NB4 (cell line): Measurements from ENCODE around the gene TSFM.

Experiments used
- DNase-seq: peaks from one replicate; pipeline ENCODE4 v3.0.0; 2010; ENCODE audit warnings: low read depth
- H3K4me3 ChIP-seq: one replicate; pipeline ENCODE4 v1.5.1; 2011; ENCODE audit warnings: mild to moderate bottlenecking, low read depth, low read length, moderate library complexity
- MYC ChIP-seq: IDR thresholded peaks from 2 replicates; pipeline ENCODE4 v1.6.1; 2011; ENCODE audit warnings: low read depth, low read length
- POLR2A ChIP-seq: IDR thresholded peaks from 2 replicates; pipeline ENCODE4 v1.6.1; 2011; ENCODE audit warnings: mild to moderate bottlenecking; ENCODE audit not compliant: insufficient read length; ENCODE audit errors: extremely low read depth
- TF ChIP-seq, protein P1 (sequence below): IDR thresholded peaks from one replicate; pipeline ENCODE4 v1.5.1; 2012; ENCODE audit warnings: low read depth, low read length
- TF ChIP-seq, protein P2 (sequence below): IDR thresholded peaks from 2 replicates; pipeline ENCODE4 v1.6.1; 2011; ENCODE audit warnings: low read depth, low read length

TSFM gene

DNA sequence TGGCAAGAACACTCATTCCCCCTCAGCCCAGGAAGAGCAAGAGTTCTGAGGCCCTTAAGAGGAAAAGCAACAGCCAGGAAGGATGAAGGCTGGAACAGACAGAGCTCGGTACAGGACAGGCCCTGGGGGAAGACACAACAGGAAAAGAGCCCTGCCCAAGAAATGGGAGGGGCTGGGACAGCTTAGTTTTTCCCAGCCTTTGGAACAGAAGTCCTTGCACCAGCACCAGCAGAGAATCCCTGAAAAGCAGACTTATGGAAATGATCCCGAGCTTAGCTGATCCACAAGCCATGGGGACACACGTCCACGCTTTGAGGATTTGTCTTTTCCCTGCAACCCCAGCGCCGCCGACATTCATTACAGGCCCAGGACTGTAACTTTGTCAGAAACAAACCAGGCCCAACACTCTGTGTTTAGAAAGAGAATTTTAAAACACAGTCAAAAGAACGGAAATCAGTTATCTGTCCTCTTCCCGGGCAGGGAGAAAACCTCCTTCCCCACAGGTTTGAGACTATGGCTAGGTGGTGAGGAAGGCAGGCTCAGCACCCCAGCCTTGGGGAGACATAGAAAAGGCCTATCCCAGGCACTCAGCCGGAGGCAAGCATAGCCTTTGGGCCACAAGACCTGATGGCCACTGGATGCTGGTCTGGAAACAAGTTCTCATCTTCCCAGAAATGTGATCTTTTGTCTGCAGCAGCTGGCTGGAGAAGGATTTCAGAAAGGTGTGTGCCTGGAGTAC lies 40.0 kb downstream of the TSFM start:
- TF ChIP-seq MYC (no peak), POLR2A (no peak)
- TF ChIP-seq, protein P1, sequence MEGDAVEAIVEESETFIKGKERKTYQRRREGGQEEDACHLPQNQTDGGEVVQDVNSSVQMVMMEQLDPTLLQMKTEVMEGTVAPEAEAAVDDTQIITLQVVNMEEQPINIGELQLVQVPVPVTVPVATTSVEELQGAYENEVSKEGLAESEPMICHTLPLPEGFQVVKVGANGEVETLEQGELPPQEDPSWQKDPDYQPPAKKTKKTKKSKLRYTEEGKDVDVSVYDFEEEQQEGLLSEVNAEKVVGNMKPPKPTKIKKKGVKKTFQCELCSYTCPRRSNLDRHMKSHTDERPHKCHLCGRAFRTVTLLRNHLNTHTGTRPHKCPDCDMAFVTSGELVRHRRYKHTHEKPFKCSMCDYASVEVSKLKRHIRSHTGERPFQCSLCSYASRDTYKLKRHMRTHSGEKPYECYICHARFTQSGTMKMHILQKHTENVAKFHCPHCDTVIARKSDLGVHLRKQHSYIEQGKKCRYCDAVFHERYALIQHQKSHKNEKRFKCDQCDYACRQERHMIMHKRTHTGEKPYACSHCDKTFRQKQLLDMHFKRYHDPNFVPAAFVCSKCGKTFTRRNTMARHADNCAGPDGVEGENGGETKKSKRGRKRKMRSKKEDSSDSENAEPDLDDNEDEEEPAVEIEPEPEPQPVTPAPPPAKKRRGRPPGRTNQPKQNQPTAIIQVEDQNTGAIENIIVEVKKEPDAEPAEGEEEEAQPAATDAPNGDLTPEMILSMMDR = no peak
- TF ChIP-seq, protein P2, sequence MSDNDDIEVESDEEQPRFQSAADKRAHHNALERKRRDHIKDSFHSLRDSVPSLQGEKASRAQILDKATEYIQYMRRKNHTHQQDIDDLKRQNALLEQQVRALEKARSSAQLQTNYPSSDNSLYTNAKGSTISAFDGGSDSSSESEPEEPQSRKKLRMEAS = no peak
- no peak overlapping the region for H3K4me3 ChIP-seq
- no peak for DNase-seq

DNA sequence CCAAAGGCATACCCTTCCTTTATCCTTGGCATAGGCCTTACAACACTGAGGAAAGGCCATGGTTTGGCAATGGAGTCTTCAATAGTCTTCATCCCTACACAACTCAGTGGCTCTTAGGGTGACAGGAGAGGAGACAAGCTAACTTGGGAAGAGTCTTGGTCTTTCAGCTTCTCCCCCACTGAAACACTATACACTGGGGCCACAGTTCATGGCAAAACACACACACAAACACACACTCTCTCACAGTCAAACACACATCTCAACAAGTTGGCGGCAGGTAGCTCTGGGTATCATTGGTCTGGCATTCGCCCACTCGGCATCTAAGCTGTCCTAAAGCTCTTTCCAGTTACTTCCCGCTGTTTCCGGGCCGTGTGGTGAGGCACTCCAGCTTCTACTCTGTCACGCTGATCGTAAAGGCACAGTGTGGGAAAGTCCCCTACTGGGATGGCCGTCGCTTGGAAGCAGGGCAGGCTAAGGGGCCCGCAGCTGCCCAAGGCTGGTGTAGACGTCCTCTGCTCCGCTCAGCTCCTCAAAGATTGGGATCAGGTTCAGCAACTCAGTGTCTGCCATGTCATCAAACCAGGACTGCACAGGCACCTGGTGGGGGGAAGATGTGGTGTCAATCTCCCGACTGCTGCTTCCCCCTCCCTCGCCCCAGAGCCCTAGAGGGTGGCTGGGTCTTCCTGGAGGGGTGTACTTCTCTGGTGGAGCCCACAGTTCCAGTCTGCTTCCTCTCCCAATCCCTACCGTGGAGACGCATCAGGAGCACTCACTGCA lies 40.7 kb downstream of the TSFM start:
- TF ChIP-seq MYC (no peak), POLR2A (no peak)
- TF ChIP-seq, protein P1 = no peak
- TF ChIP-seq, protein P2 = no peak
- H3K4me3 ChIP-seq = no peak overlapping the region
- DNase-seq = no peak

DNA sequence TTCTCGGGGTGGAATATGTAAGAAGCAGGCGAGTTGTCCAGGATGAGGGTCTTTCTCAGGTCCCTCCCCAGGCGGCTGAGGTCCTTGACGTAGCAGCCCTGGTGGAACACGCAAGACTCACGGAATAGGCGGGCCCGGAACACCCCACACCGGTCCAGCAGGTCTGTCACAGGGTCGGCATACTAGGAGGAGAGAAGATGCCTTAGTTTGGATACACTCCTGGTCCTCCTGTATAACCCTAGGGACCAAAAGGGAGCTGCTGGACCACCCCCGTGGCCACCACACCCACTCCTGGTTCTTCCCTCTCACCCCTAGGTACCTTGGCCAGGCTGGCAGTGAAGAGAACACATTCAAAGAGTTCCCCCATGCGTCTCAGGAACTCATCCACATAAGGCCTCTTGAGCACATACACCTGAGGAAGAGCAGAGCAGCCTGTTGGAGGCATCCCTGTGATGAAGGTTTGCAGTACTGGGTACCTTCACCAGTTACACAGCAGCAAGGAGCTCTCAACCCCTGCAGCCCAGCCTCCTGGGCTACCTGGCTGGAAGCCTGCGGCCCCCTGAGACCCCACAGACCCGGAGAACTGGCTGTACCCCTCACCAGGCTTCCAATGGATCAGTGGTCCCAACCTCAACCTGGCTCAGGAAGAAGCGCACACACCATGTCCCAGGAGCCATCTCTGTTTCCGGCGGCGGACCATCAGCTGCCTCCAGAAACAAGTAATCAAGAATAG lies 41.5 kb downstream of the TSFM start:
- DNase-seq = no peak
- no peak for TF ChIP-seq POLR2A
- TF ChIP-seq, protein P2 = no peak
- TF ChIP-seq, protein P1 = no peak
- TF ChIP-seq MYC = no peak
- no peak overlapping the region for H3K4me3 ChIP-seq

DNA sequence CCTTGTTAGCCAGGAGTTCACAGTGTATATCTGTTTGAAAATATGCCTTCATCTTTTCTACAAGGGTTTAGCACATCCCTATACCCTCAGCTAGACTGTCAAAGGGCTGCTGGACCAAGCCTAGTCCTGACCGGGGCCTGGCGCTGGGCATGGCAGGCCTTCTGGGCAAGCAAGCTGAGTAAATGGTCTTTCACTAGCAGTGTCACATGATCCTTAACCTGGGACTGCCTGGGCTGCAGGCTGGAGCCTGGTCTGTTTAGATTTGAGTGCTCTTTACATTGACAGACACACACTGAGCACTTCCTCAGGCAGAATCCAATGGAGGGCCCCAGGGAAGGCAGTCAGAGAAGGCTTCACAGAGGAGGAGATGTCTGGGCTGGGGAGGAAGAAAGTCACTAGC lies 42.9 kb downstream of the TSFM start:
- no peak overlapping the region for H3K4me3 ChIP-seq
- TF ChIP-seq POLR2A (no peak), MYC (no peak)
- TF ChIP-seq, protein P2 = no peak
- TF ChIP-seq, protein P1 = no peak
- DNase-seq = no peak

DNA sequence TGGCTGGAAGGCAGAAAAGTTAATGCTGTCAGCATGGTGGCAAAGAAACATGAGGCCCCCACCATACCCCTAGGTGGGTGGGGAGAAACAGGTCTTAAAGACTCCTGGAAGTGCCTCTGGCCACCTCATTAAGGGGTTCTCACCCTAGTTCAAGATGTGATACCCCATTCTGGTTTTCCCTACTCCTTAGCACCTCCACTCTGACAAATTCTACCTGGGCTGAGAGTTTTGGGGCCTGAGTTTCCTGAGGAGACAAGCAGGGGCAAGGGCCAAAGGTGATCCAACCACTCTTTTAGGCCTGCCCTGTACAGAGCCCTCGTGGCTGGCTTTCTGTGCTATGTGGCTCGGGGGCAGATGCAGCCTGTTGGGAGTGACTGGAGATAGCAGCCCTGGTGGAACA lies 43.8 kb downstream of the TSFM start:
- DNase-seq = no peak
- H3K4me3 ChIP-seq = no peak overlapping the region
- TF ChIP-seq POLR2A = no peak
- TF ChIP-seq, protein P1 = no peak
- no peak for TF ChIP-seq MYC
- TF ChIP-seq, protein P2 = no peak
